Stimulated activated CD4-positive, alpha-beta T cell treated with anti-CD3 and anti-CD28 coated beads, Interleukin-1b, Interleukin-23, amount 100 ng/mL, for 48 hours (primary cell): ENCODE measurements around the gene ATP10D.
"Not testable (repeated sequence)": the region's sequence is repeated elsewhere in the genome, so short reads cannot be mapped to it uniquely, and the experiment has no call there.

Source experiments
- DNase-seq: peaks from one replicate; pipeline ENCODE4 v3.0.0-alpha.2; 2020

Gene ATP10D

GRCh38 chr4:47490550-47490949 lies 5.5 kb downstream of the ATP10D start:
- DNase-seq, result no peak

GRCh38 chr4:47493238-47494123 lies 8.4 kb downstream of the ATP10D start:
- DNase-seq, result no peak

GRCh38 chr4:47494124-47494430 lies 9.0 kb downstream of the ATP10D start:
- DNase-seq, result no peak

GRCh38 chr4:47498899-47499298 lies 13.8 kb downstream of the ATP10D start:
- DNase-seq, result no peak

- no peak for DNase-seq
These were observed 14.6 kb downstream of the ATP10D start for GRCh38 chr4:47499700-47500099.

- no peak for DNase-seq
These were observed 15.7 kb downstream of the ATP10D start for GRCh38 chr4:47500776-47501175.

GRCh38 chr4:47505147-47505546 lies 20.1 kb downstream of the ATP10D start:
- DNase-seq, result no peak

GRCh38 chr4:47505666-47506065 lies 20.6 kb downstream of the ATP10D start:
- no peak for DNase-seq

GRCh38 chr4:47510506-47511143 lies 25.6 kb downstream of the ATP10D start:
- no peak for DNase-seq

GRCh38 chr4:47513461-47513860 lies 28.4 kb downstream of the ATP10D start:
- DNase-seq, result no peak

- no peak for DNase-seq
These were observed 34.3 kb downstream of the ATP10D start for GRCh38 chr4:47519239-47519883.

- DNase-seq, result no peak
These were observed 40.2 kb downstream of the ATP10D start for GRCh38 chr4:47525154-47525819.

GRCh38 chr4:47526281-47526680 lies 41.2 kb downstream of the ATP10D start:
- no peak for DNase-seq

GRCh38 chr4:47528646-47529045 lies 43.6 kb downstream of the ATP10D start:
- DNase-seq, result not testable (repeated sequence)

- no peak for DNase-seq
These were observed 45.7 kb downstream of the ATP10D start for GRCh38 chr4:47530801-47531200.

GRCh38 chr4:47531241-47531953 lies 46.3 kb downstream of the ATP10D start:
- DNase-seq, result peak; percentile 30

- no peak for DNase-seq
These were observed 46.9 kb downstream of the ATP10D start for GRCh38 chr4:47531954-47532321.

- no peak for DNase-seq
These were observed 47.6 kb downstream of the ATP10D start for GRCh38 chr4:47532658-47533057.

- DNase-seq, result no peak
These were observed 48.7 kb downstream of the ATP10D start for GRCh38 chr4:47533689-47534347.

GRCh38 chr4:47534772-47535171 lies 49.7 kb downstream of the ATP10D start:
- no peak for DNase-seq

GRCh38 chr4:47535567-47536147 lies 50.6 kb downstream of the ATP10D start:
- no peak for DNase-seq

GRCh38 chr4:47536966-47537365 lies 51.9 kb downstream of the ATP10D start:
- no peak for DNase-seq
